ENCODE measurements around the gene TRIAP1.
A peak's percentile ranks its signal among the peaks of the same experiment; 100 is the strongest.
"Not testable (repeated sequence)": the region's sequence is repeated elsewhere in the genome, so short reads cannot be mapped to it uniquely, and the experiment has no call there.

TRIAP1 gene

DNA sequence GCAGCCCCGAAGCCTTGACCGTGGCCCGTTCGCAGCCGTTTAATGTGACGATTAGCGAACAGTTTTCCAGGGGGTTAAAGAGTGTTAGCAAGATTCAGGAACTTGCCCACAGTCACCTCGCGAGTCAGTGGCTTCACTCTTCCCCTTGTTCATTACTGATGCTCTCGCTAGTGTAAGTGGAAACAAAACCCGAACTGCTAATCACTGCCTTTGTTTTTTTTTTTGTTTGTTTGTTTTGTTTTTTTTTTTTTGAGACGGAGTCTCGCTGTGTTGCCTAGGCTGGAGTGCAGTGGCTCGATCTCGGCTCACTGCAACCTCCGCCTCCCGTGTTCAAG is 627 bp upstream of the TRIAP1 start:
- not testable (repeated sequence) for H3K9me3 ChIP-seq (ENCODE audit: control insufficient read depth, low read length); H3K27me3 ChIP-seq (replicated peaks; ENCODE audit: control insufficient read depth, insufficient read depth, low read length); DNase-seq (ENCODE audit: low read depth)
- Histone ChIP-seq H3K4me1 (ENCODE audit: control insufficient read depth, insufficient read depth, low read length) (peaks cover 20% of the 10 kb centered on the region), H3K36me3 (ENCODE audit: control insufficient read depth, insufficient read depth, low read length, severe bottlenecking) (peaks cover 31% of the 10 kb centered on the region), H3K9ac (ENCODE audit: low read length) (peak overlapping the region; percentile 98), H3K4me3 (ENCODE audit: low read length) (peak overlapping the region; percentile 100)

DNA sequence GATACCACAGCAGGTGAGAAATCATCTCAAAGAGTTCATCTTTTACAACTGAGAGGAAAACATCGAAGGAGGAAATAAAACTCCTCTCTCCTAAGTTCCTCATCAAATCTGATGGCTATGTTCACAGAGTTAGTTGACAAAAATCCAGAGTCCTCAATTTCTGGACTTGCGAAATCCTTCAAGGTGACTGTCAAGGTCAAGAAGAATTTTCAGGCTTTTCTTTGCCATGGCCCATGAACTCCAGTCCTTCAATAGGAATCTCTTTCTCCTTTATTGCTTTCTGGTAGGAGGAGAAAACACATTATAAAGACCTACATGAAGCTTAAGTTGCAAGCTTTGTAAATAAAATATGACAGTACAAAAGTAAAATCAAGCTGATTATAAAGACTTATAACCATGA is 1.5 kb downstream of the TRIAP1 start:
- Histone ChIP-seq H3K9ac (ENCODE audit: low read length) (no peak overlapping the region), H3K36me3 (ENCODE audit: control insufficient read depth, insufficient read depth, low read length, severe bottlenecking) (peaks cover 27% of the 10 kb centered on the region), H3K4me1 (ENCODE audit: control insufficient read depth, insufficient read depth, low read length) (peaks cover 20% of the 10 kb centered on the region), H3K9me3 (ENCODE audit: control insufficient read depth, low read length) (no peaks in the 10 kb centered on the region), H3K27me3 (replicated peaks; ENCODE audit: control insufficient read depth, insufficient read depth, low read length) (no peaks in the 10 kb centered on the region), H3K4me3 (ENCODE audit: low read length) (peak overlapping the region; percentile 100)
- no peak for DNase-seq (ENCODE audit: low read depth)

DNA sequence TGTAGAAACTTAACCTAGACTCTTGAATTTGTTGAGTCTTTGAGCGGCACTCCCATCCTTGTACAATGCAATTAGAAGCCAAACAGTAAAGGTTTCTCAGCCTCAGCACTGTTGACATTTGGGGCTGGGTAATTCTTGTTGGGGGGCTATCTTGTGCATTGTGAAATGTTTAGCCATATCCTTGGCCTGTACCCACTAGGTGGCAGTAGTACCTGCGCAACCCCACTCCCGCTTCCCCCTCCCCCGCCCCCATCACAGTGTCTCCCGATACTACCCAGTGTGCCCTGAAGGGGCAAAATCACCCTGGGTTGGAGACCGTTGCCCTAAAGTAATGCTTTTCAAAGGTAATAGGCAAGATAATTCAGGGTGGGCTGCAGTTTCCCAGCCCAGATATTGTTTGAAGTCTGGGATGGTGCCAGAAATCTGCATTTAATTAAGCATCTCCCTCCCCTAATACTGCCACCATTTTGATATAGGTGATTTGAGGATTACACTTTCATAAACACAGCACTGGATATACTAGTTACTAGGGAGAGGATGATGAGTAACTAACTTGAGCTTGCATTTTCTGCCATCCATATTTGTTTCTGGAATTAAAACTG is 6.4 kb downstream of the TRIAP1 start:
- Histone ChIP-seq H3K4me1 (ENCODE audit: control insufficient read depth, insufficient read depth, low read length) (peaks cover 20% of the 10 kb centered on the region), H3K36me3 (ENCODE audit: control insufficient read depth, insufficient read depth, low read length, severe bottlenecking) (peaks cover 26% of the 10 kb centered on the region), H3K9me3 (ENCODE audit: control insufficient read depth, low read length) (no peaks in the 10 kb centered on the region), H3K4me3 (ENCODE audit: low read length) (no peak overlapping the region), H3K27me3 (replicated peaks; ENCODE audit: control insufficient read depth, insufficient read depth, low read length) (no peaks in the 10 kb centered on the region), H3K9ac (ENCODE audit: low read length) (no peak overlapping the region)
- peak; percentile 83 for DNase-seq (ENCODE audit: low read depth)

DNA sequence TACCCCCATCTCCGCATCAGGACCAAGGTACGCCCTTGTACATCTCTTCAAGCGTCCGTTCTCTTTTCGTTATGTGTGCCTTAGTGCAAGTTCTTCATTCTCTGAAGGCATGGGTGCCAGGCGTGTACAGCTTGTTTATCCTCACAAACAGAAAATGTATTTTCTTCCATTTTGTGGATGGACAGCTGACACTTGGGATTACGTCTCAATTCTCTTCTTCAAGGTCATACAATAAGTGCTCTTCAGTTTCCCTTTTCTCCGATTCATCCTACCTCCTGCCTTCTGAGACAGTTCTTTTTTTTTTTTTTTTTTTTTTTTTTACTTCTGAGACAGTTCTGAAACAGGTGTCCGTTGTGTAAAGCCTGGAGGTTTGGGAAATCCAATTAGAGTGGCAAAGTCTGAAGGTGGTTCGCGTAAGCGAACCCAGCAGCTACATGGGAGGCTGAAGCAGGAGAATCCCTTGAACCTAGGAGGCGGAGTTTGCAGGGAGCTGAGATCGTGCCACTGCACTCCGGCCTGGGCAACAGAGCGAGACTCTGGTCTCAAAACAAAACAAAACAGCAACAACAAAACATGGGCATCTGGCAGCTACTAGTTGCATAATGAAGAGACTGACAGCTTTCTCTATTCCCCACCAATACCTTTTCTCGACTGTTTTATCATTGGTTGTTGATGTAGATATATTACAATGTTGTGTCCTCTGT is 7.5 kb downstream of the TRIAP1 start:
- Histone ChIP-seq H3K9me3 (ENCODE audit: control insufficient read depth, low read length) (no peaks in the 10 kb centered on the region), H3K4me3 (ENCODE audit: low read length) (peak overlapping the region; percentile 93), H3K4me1 (ENCODE audit: control insufficient read depth, insufficient read depth, low read length) (peaks cover 13% of the 10 kb centered on the region), H3K9ac (ENCODE audit: low read length) (peak overlapping the region; percentile 88), H3K36me3 (ENCODE audit: control insufficient read depth, insufficient read depth, low read length, severe bottlenecking) (peaks cover 15% of the 10 kb centered on the region), H3K27me3 (replicated peaks; ENCODE audit: control insufficient read depth, insufficient read depth, low read length) (no peaks in the 10 kb centered on the region)
- peak; percentile 11 for DNase-seq (ENCODE audit: low read depth)

DNA sequence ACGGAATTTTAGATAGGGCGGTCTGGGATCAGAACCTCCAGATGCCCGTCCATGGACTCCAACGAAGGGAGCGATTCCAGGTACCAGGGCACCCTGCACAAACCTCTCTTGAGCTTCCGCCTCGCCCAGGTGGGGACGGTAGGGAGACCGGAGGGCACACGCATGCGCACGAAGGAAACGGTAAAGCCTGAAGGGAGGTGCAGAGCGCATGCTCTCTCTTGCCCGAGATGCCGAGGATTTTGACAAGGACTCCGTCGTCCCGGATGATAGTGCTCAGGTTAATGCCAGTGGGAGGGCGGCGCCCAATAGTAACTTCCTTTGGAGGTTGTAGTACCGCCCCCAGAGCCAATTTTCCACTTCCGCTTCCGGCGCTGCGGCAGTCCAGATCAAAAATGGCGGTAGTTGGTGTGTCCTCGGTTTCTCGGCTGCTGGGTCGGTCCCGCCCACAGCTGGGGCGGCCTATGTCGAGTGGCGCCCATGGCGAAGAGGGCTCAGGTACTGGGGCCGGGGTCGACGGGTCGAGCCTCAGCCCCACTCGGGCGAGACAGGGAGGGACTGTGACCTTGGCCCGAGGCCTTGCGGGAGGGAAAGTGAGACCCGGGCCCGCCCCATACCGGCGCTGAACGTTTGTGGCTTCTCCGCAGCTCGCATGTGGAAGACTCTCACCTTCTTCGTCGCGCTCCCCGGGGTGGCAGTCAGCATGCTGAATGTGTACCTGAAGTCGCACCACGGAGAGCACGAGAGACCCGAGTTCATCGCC is 8.3 kb downstream of the TRIAP1 start, which contains the start of gene COX6A1:
Gene COX6A1, plus strand, starts transcription at position 379 of the 760 bp plus-strand sequence. Its CDS starts 14 bp downstream, at position 393.
- Histone ChIP-seq H3K27me3 (replicated peaks; ENCODE audit: control insufficient read depth, insufficient read depth, low read length) (no peaks in the 10 kb centered on the region), H3K4me3 (ENCODE audit: low read length) (peak within 1 kb of the TSS; percentile 93), H3K4me1 (ENCODE audit: control insufficient read depth, insufficient read depth, low read length) (peaks cover 13% of the 10 kb centered on the region), H3K36me3 (ENCODE audit: control insufficient read depth, insufficient read depth, low read length, severe bottlenecking) (peaks cover 13% of the 10 kb centered on the region), H3K9ac (ENCODE audit: low read length) (peak within 1 kb of the TSS; percentile 88), H3K9me3 (ENCODE audit: control insufficient read depth, low read length) (no peaks in the 10 kb centered on the region)
- peak; percentile 98 for DNase-seq (ENCODE audit: low read depth)

DNA sequence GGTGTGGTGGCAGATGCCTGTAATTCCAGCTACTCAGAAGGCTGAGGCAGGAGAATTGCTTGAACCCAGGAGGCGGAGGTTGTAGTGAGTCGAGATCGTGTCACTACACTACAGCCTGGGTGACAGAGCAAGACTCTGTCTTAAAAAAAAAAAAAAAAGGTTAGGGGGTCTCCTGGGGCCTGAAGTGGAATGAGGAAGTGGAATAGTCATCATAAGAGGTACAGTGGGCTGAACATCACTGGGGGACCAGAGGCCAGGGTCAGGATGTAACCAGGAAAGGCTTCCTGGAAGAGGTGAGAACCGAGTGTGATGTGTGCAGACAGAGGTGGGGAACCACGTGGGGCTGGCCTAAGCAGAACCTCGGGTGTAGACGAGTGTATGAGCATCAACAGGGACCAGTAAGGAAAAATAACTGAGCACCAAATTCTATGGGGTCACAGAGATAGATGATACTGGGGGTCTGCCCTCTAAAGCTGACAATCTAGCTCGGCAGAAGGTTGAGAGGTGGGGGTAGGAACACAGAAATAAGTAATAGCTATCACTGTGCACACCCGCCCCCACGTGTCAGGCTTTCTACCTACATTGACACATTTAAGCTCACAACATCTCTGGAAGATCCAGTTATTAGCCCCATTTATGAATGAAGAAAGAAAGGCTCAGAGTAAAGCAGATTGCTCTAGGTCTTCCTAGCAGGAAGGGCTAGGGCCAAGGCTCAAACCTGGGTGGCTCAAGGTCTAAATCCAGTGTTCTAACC is 13.2 kb downstream of the TRIAP1 start:
- Histone ChIP-seq H3K4me3 (ENCODE audit: low read length) (no peak overlapping the region), H3K36me3 (ENCODE audit: control insufficient read depth, insufficient read depth, low read length, severe bottlenecking) (no peaks in the 10 kb centered on the region), H3K9me3 (ENCODE audit: control insufficient read depth, low read length) (no peaks in the 10 kb centered on the region), H3K4me1 (ENCODE audit: control insufficient read depth, insufficient read depth, low read length) (peaks cover 2% of the 10 kb centered on the region), H3K9ac (ENCODE audit: low read length) (no peak overlapping the region), H3K27me3 (replicated peaks; ENCODE audit: control insufficient read depth, insufficient read depth, low read length) (no peaks in the 10 kb centered on the region)
- DNase-seq (ENCODE audit: low read depth), result no peak

DNA sequence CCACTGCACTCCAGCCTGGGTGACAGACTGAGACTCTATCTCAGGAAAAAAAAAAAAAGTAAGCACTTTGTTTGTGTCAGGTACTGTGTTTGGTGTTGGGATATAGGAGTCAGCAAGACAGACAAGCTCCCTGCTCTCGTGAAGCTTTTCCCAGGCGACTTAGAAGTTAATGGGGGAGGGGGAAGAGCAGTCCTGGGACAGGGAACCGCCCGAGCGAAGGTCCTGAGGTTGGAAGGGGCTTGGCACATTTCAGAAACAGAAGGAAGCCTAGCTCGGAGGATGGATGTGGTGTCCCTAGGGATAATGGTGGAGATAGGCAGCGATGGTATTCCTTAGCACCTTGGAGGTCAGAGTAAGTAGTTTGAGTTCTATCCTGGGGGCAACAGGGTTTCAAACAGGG is 16.8 kb downstream of the TRIAP1 start:
- Histone ChIP-seq H3K4me1 (ENCODE audit: control insufficient read depth, insufficient read depth, low read length) (no peaks in the 10 kb centered on the region), H3K9ac (ENCODE audit: low read length) (no peak overlapping the region), H3K36me3 (ENCODE audit: control insufficient read depth, insufficient read depth, low read length, severe bottlenecking) (no peaks in the 10 kb centered on the region), H3K27me3 (replicated peaks; ENCODE audit: control insufficient read depth, insufficient read depth, low read length) (peaks cover 3% of the 10 kb centered on the region), H3K9me3 (ENCODE audit: control insufficient read depth, low read length) (no peaks in the 10 kb centered on the region), H3K4me3 (ENCODE audit: low read length) (no peak overlapping the region)
- DNase-seq (ENCODE audit: low read depth), result no peak

DNA sequence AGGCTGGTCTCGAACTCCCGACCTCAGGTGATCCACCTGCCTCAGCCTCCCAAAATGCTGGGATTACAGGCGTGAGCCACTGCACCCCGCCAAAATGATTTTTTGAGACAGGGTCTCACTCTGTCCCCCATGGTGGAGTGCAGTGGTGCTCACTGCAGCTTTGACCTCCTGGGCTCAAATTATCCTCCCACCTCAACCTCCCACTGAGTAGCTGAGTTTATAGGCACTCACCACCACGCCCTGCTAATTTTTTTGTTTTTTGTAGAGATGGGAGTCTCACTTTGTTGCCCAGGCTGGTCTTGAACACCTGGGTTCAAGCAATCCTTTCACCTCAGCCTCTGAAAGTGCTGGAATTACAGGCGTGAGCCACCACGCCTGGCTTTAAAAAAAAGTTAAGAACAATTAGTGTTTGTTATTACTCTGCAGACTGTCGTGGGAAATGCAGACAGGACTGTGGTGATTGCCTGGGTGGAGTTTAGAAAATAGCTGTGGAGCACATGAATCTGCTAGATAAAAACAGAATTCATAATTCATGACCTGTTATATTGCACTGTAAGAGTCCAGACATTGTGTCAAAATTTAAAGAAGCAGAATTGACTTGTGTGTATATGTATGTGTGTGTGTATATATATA is 17.5 kb downstream of the TRIAP1 start:
- H3K4me3 ChIP-seq (ENCODE audit: low read length), result no peak overlapping the region
- no peaks in the 10 kb centered on the region for H3K9me3 ChIP-seq (ENCODE audit: control insufficient read depth, low read length)
- no peak for DNase-seq (ENCODE audit: low read depth)
- no peaks in the 10 kb centered on the region for H3K4me1 ChIP-seq (ENCODE audit: control insufficient read depth, insufficient read depth, low read length)
- peaks cover 3% of the 10 kb centered on the region for H3K27me3 ChIP-seq (replicated peaks; ENCODE audit: control insufficient read depth, insufficient read depth, low read length)
- no peak overlapping the region for H3K9ac ChIP-seq (ENCODE audit: low read length)
- no peaks in the 10 kb centered on the region for H3K36me3 ChIP-seq (ENCODE audit: control insufficient read depth, insufficient read depth, low read length, severe bottlenecking)

DNA sequence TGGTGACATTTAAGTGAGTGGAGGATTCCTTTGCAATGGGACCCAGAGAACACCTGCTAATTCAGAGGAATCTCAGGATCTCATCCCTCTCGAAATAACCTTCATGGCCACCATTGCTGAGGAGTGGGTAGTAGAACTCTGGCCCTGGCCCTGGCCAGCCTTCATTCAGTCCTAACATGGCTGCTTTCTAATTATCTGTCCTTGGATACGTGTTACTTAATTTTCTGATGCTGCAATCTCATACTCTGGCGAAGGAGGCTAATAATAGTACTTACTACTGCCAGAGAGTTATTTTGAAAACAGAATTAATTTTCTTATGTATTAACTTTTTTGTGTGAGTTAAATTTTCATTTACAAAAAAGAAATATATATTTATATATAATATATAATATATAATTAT is 20.4 kb downstream of the TRIAP1 start:
- Histone ChIP-seq H3K4me1 (ENCODE audit: control insufficient read depth, insufficient read depth, low read length) (no peaks in the 10 kb centered on the region), H3K27me3 (replicated peaks; ENCODE audit: control insufficient read depth, insufficient read depth, low read length) (peaks cover 12% of the 10 kb centered on the region), H3K9me3 (ENCODE audit: control insufficient read depth, low read length) (no peaks in the 10 kb centered on the region), H3K9ac (ENCODE audit: low read length) (no peak overlapping the region), H3K36me3 (ENCODE audit: control insufficient read depth, insufficient read depth, low read length, severe bottlenecking) (no peaks in the 10 kb centered on the region), H3K4me3 (ENCODE audit: low read length) (no peak overlapping the region)
- no peak for DNase-seq (ENCODE audit: low read depth)

DNA sequence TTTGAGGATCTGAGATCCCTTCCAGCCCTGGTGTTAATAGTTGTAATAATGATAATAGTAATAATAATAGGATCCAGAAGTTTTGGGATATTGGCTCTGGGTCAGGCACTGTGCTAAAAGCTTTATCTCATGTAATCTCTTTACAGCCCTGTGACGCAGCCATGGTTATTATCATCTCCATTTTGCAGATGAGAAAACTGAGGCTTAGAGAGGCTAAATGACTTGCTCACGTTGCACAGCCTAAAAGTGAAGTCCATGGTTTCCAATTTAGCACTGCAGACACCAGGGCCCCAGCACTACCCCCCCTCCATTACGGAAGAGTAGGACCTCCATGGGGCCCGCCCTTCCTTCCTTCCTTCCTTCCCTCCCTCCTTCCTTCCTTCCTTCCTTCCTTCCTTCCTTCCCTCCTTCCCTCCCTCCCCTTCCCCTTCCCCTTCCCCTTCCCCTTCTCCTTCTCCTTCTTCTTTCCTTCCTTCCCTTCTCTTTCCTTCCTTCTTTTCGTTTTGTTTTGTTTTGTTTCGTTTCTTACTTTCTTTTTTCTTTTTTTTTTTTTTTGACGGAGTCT is 23.2 kb downstream of the TRIAP1 start:
- Histone ChIP-seq H3K27me3 (replicated peaks; ENCODE audit: control insufficient read depth, insufficient read depth, low read length) (peaks cover 20% of the 10 kb centered on the region), H3K4me1 (ENCODE audit: control insufficient read depth, insufficient read depth, low read length) (no peaks in the 10 kb centered on the region), H3K4me3 (ENCODE audit: low read length) (no peak overlapping the region), H3K9me3 (ENCODE audit: control insufficient read depth, low read length) (no peaks in the 10 kb centered on the region), H3K36me3 (ENCODE audit: control insufficient read depth, insufficient read depth, low read length, severe bottlenecking) (no peaks in the 10 kb centered on the region), H3K9ac (ENCODE audit: low read length) (no peak overlapping the region)
- no peak for DNase-seq (ENCODE audit: low read depth)

Data from adipocyte (in vitro differentiated cells).